T47D (cell line): ENCODE measurements around the gene OR6K3.

Source experiments
- DNase-seq, 2 experiments: peaks; one replicate each; pipeline versions ENCODE4 v3.0.0 to v3.0.0-alpha.2; 2011 to 2012; ENCODE audit warnings: low read depth in 1 of 2, low spot score in 1 of 2
- JUND ChIP-seq: IDR thresholded peaks from 2 replicates; pipeline ENCODE4 v1.6.1; 2012; ENCODE audit warnings: low read depth
- in situ Hi-C: cut with HindIII; loops from 2 replicates; pipeline ENCODE4 v1.10.0; 2016; ENCODE audit warnings: low sequenced_read_pairs, low pct_unique_long_range_greater_than_20kb

OR6K3 gene

DNA sequence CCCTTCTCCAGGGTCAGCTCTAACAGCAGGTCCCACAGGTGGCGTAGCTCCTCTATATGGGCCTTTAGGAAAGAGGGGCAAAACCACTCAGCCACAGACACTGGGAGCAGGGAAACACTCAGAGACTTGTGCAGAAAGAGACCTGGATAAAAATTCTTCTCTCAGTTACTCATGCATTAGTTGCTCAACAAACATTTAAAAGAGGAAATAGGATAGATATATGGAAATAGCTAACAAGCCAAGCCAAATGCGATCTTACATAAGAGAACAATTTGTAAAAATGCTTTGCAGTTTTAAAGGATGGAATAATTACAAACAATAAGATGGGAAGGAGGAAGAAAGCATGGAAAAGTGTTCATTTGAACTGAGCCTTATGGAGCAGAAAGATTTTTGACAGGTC is 38.9 kb downstream of the OR6K3 start:
- in situ Hi-C loops, result no loop called here
- TF ChIP-seq JUND, result no peak

DNA sequence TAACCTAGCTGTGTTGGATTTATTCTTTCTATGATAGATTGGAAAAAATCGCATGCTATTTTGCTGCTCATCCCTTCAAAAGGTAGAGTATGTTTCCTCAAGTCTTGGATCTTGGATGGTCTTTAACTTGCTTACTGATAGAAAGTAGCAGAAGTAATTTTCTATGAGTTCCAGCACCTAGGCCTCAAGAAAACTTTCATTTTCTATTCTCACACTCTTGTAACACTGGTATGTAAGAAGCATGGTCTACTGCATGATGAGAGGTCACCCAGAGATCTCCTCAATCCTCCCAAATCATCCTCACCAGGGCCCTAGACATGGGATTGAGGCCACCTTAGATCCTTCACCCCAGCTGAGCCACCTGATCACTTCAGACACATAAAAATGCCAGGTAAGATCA is 41.2 kb downstream of the OR6K3 start:
- in situ Hi-C loops, result no loop called here
- no peak for TF ChIP-seq JUND
- DNase-seq, result no peak

More for the DNA sequence above, 38.9 kb downstream of the OR6K3 start:
- DNase-seq, result no peak

DNA sequence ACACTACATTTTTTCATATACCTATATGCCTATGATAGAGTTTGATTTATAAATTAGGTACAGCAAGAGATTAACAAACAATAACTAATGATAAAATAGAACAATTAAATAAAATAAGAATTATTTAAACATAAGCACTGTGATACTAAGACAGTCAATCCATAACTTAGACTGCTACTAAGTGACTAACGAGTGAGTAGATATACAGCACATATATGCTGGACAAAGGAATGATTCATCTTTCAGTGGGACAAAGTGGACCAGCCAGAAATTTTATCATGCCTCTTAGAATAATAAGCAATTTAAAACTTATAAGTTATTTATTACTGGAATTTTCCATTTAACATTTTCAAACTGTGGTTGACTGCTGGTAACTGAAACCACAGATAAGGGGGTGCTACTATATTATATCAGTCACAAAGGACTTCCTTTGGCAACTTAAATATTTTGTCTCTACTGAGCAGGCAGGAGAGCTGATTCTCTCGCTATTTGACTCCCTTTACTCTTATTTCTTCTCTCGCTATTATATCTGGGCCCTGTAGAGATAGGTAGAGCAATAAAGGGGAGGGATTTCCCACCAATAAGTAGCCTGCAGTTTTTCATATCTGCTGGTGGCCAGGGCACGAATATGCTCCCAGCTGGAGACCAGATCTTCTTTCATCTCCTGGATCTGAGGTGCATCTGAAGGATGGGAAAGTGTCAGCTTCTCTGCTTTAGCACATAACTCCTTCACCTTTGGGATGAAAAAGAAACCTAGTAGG is 44.8 kb downstream of the OR6K3 start:
- in situ Hi-C loops, result no loop called here
- TF ChIP-seq JUND, result no peak
- no peak for DNase-seq

DNA sequence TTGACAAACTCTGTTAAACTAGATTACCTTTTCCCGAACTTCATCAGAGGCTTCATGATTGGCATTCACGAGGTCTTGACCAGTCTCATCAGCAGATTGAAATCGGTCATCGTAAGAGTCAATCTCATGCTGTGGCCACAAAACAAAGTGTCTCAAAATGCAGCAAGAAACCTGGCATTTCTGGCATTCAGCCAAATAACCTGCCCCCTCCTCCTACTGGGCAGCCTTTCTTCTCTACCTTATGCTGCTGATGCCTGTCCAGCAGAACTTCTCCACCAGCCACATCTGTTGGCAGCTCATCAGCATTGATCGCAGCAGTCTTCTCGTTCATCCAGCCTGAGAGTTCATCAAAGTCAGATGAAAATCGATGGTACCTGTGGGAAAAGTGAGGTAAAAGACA is 46.2 kb downstream of the OR6K3 start:
- in situ Hi-C loops, result no loop called here
- TF ChIP-seq JUND, result no peak
- DNase-seq, result no peak
